H1 (cell line): ENCODE data around the gene LYPD6B. TPM values are rescaled to one million over a fixed set of nuclear protein-coding genes. Genes with fewer than 3 reads are reported as not detected.

Source experiments
- CHD7 ChIP-seq: fragments of 300-600 bp; sonication (generic); IDR thresholded peaks from 2 replicates; pipeline ENCODE4 v1.7.1; 2012; ENCODE audit warnings: low read length, moderate library complexity, mild to moderate bottlenecking, inconsistent platforms; ENCODE audit not compliant: insufficient replicate concordance
- POU5F1 ChIP-seq: IDR thresholded peaks from 2 replicates; pipeline ENCODE4 v1.6.1; 2011; ENCODE audit warnings: low read depth, mild to moderate bottlenecking, low read length, moderate library complexity
- RNF2 ChIP-seq: fragments of 200-900, 300-1000 bp; sonication (generic); IDR thresholded peaks from 2 replicates; pipeline ENCODE4 v1.7.1; 2016; ENCODE audit warnings: borderline replicate concordance, low read depth, mild to moderate bottlenecking, antibody characterized with exemption, low read length; ENCODE audit not compliant: poor library complexity, severe bottlenecking; ENCODE audit errors: missing control alignments
- SP4 ChIP-seq: IDR thresholded peaks from 2 replicates; pipeline ENCODE4 v1.6.1; 2012; ENCODE audit warnings: low read length, inconsistent platforms
- polyA plus RNA-seq, 7 experiments: library from polyadenylated mRNA; depleted of rRNA in 3 of 7; stranded (reverse) in 5 of 7; unstranded in 2 of 7; fragments of >200 nt in 5 of 7; fragments of 200-250 nt in 2 of 7; gene quantifications; 1 replicate in 5 of 7; 2 replicates in 1 of 7; 4 replicates in 1 of 7; pipeline versions ENCODE4 v1.2.1 to v1.2.3, GENCODE V29; 2011 to 2013; ENCODE audit warnings: missing spikeins in 2 of 7, mixed read lengths in 2 of 7
- total RNA-seq: library from RNA; stranded (reverse); fragmentation: NEBNext Ultra II Directional; extraction: Animal tissue kit (Norgen Biotek cat#: 25700); gene quantifications from 2 replicates; pipeline ENCODE4 v1.2.1, GENCODE V29; 2021

The LYPD6B gene
- total and polyA plus RNA-seq, 2 of the 8 experiments (the other 6 are each of a cell fraction or from before 2014, with no cell fraction given) = 2.2 to 3.5 TPM

- TF ChIP-seq SP4 (no peak), RNF2 (no peak), POU5F1 (no peak), CHD7 (no peak)
These were observed 18.1 kb upstream of the LYPD6B start (continued) for GRCh38 chr2:149020432-149020851.
